Endothelial cell of umbilical vein (primary cell): Measurements from ENCODE around the gene ABHD10. TPM values are rescaled to one million over a fixed set of nuclear protein-coding genes. Genes with fewer than 3 reads are reported as not detected.

ENCODE experiments used
- BruUV-seq: library from RNA; stranded (reverse); fragments of 400-500 nt; replicated peaks from 2 replicates; lab custom pipeline; 2021; lab: Mats Ljungman, UMichigan
- CTCF ChIA-PET: fragments of 300-600, 350-600 bp; sonication (Branson Sonifier 250); formaldehyde crosslinking; loops from one replicate; lab custom pipeline; 2021; ENCODE audit warnings: antibody characterized with exemption, inconsistent platforms; lab: Charles Lee
- POLR2A ChIA-PET: fragments of 300-600, 350-600 bp; sonication (Branson Sonifier 250); formaldehyde crosslinking; loops from one replicate; lab custom pipeline; 2021; ENCODE audit warnings: antibody characterized with exemption, inconsistent platforms; lab: Charles Lee
- DNase-seq: peaks from one replicate; pipeline ENCODE4 v3.0.0-alpha.2; 2011; ENCODE audit warnings: low read depth, low spot score
- FAIRE-seq: peaks from 2 replicates; lab custom pipeline; 2011; peaks lifted over from hg19 to GRCh38; lab: Jason Lieb, UNC
- H2AFZ ChIP-seq: 2 replicates; pipeline ENCODE4 v1.6.0; 2012; ENCODE audit warnings: low read depth, low read length, control low read depth, inconsistent platforms
- H3K27ac ChIP-seq: 2 replicates; pipeline ENCODE4 v1.5.1; 2011; ENCODE audit warnings: low read depth, mild to moderate bottlenecking, control low read depth, low read length, moderate library complexity; ENCODE audit not compliant: insufficient read depth
- H3K27me3 ChIP-seq, 2 experiments: 2 replicates each; pipeline versions ENCODE4 v1.6.0 to v1.6.1; 2011; ENCODE audit warnings: low read length in 2 of 2, mixed read lengths in 1 of 2; ENCODE audit not compliant: control insufficient read depth in 2 of 2, insufficient read depth in 2 of 2
- H3K36me3 ChIP-seq, 2 experiments: 2 replicates in 1 of 2; 3 replicates in 1 of 2; pipeline ENCODE4 v1.5.1; 2011; ENCODE audit warnings: low read length in 2 of 2, mild to moderate bottlenecking in 1 of 2, moderate library complexity in 1 of 2; ENCODE audit not compliant: control insufficient read depth in 2 of 2, insufficient read depth in 2 of 2; ENCODE audit errors: extremely low read depth in 1 of 2
- H3K4me1 ChIP-seq: 3 replicates; pipeline ENCODE4 v1.5.1; 2011; ENCODE audit warnings: mild to moderate bottlenecking, low read length; ENCODE audit not compliant: control insufficient read depth, insufficient read depth; ENCODE audit errors: extremely low read depth
- H3K4me2 ChIP-seq: 2 replicates; pipeline ENCODE4 v1.6.1; 2011; ENCODE audit warnings: low read length, control low read depth, mixed read lengths; ENCODE audit not compliant: insufficient read depth
- H3K4me3 ChIP-seq, 3 experiments: fragments of 200-600 bp in 1 of 3; sonication (generic), shearing (Covaris generic) in 1 of 3; replicated peaks in 1 of 3; 2 replicates each; pipeline ENCODE4 v1.5.1; 2011 to 2016; ENCODE audit warnings: control low read depth in 3 of 3, low read length in 3 of 3, mild to moderate bottlenecking in 2 of 3, inconsistent platforms in 1 of 3, low read depth in 1 of 3, moderate library complexity in 1 of 3; ENCODE audit not compliant: insufficient read depth in 1 of 3
- H3K79me2 ChIP-seq: 2 replicates; pipeline ENCODE4 v1.6.0; 2012; ENCODE audit warnings: low read length, inconsistent platforms; ENCODE audit not compliant: control insufficient read depth, insufficient read depth
- H3K9ac ChIP-seq: replicated peaks from 2 replicates; pipeline ENCODE3; 2011; ENCODE audit warnings: low read length, control low read depth; ENCODE audit not compliant: insufficient read depth; ENCODE audit errors: extremely low read depth
- H3K9me1 ChIP-seq: replicated peaks from 3 replicates; pipeline ENCODE4 v1.6.0; 2011; ENCODE audit warnings: mild to moderate bottlenecking, low read length; ENCODE audit not compliant: control insufficient read depth, insufficient read depth; ENCODE audit errors: extremely low read depth
- H3K9me3 ChIP-seq: replicated peaks from 2 replicates; pipeline ENCODE4 v1.5.1; 2012; ENCODE audit warnings: low read length, inconsistent platforms; ENCODE audit not compliant: control insufficient read depth, insufficient read depth
- H4K20me1 ChIP-seq: replicated peaks from 2 replicates; pipeline ENCODE3; 2011; ENCODE audit warnings: mild to moderate bottlenecking, low read length; ENCODE audit not compliant: control insufficient read depth, insufficient read depth; ENCODE audit errors: extremely low read depth
- CTCF ChIP-seq, 2 donors: IDR thresholded peaks; 1 replicate in 1 of 2; 2 replicates in 1 of 2; pipeline ENCODE4 v1.5.1; 2011; ENCODE audit warnings: low read length in 2 of 2, mild to moderate bottlenecking in 2 of 2, moderate library complexity in 2 of 2, control low read depth in 1 of 2, inconsistent platforms in 1 of 2, low read depth in 1 of 2; ENCODE audit not compliant: insufficient read depth in 1 of 2; ENCODE audit errors: extremely low read depth in 1 of 2
- EZH2 ChIP-seq: IDR thresholded peaks from 2 replicates; pipeline ENCODE4 v1.6.1; 2012; ENCODE audit warnings: borderline replicate concordance, low read depth, mild to moderate bottlenecking, moderate library complexity, low read length, inconsistent platforms; ENCODE audit not compliant: severe bottlenecking
- FOS ChIP-seq: IDR thresholded peaks from 2 replicates; pipeline ENCODE4 v1.6.1; 2011; ENCODE audit warnings: mild to moderate bottlenecking, low read length, moderate library complexity, borderline replicate concordance; ENCODE audit not compliant: insufficient read depth
- GATA2 ChIP-seq: IDR thresholded peaks from 2 replicates; pipeline ENCODE4 v1.7.0; 2011; ENCODE audit warnings: low read depth, mild to moderate bottlenecking, moderate library complexity, mixed read lengths, low read length; ENCODE audit not compliant: insufficient read length, insufficient read depth
- JUN ChIP-seq: IDR thresholded peaks from 2 replicates; pipeline ENCODE4 v1.6.1; 2011; ENCODE audit warnings: borderline replicate concordance, low read depth; ENCODE audit not compliant: insufficient read length, insufficient read depth
- MYC ChIP-seq: IDR thresholded peaks from one replicate; pipeline ENCODE4 v1.6.1; 2011; ENCODE audit warnings: mild to moderate bottlenecking, low read depth, low read length
- POLR2A ChIP-seq: IDR thresholded peaks from 2 replicates; pipeline ENCODE4 v1.6.1; 2012; ENCODE audit warnings: low read depth, mild to moderate bottlenecking, control low read depth, low read length
- POLR2AphosphoS5 ChIP-seq: IDR thresholded peaks from 2 replicates; pipeline ENCODE4 v1.6.1; 2012; ENCODE audit warnings: low read depth, mild to moderate bottlenecking, control low read depth, low read length, moderate library complexity; ENCODE audit not compliant: insufficient read depth
- dilution Hi-C: fragments of 300-500 bp; cut with MboI; formaldehyde crosslinking; loops from one replicate; pipeline ENCODE4 v1.15.0; 2019; ENCODE audit warnings: low sequenced_read_pairs; ENCODE audit not compliant: extremely low pct_ligation_motif_present
- intact Hi-C: fragments of 100-400 bp; cut with micrococcal nuclease; formaldehyde crosslinking; loops from one replicate; pipeline ENCODE4 v1.10.0; 2022
- polyA plus RNA-seq, 4 experiments: library from polyadenylated mRNA; depleted of rRNA in 3 of 4; stranded (reverse) in 3 of 4; unstranded in 1 of 4; fragments of >200 nt; gene quantifications; 2 replicates each; pipeline versions ENCODE4 v1.2.1 to v1.2.3, GENCODE V29; 2011 to 2012; ENCODE audit warnings: missing spikeins in 1 of 4
- total RNA-seq: library from RNA; stranded (reverse); gene quantifications from 2 replicates; pipeline ENCODE4 v1.2.3, GENCODE V29; 2021
- TF ChIP-seq, protein P1 (sequence below): IDR thresholded peaks from 2 replicates; pipeline ENCODE4 v1.6.1; 2011; ENCODE audit not compliant: insufficient read depth, insufficient read length

ABHD10 gene
- total and polyA plus RNA-seq, 2 donors (not counting 3 experiments of a cell fraction or from before 2014, with no cell fraction given), result 10.0 to 37.0 TPM

- no peak for DNase-seq
- Histone ChIP-seq H3K4me2 (peak overlapping the region; percentile 32), H2AFZ (no peak overlapping the region), H3K4me1 (peaks cover 21% of the 10 kb centered on the region), H3K79me2 (peaks cover 41% of the 10 kb centered on the region), H3K4me3 (no peak overlapping the region), H3K9ac (no peak overlapping the region), H3K27me3 (no peaks in the 10 kb centered on the region), H3K36me3 (peaks cover 0 to 4% of the 10 kb centered on the region in 2 experiments), H3K9me1 (no peaks in the 10 kb centered on the region), H3K27ac (no peak overlapping the region), H4K20me1 (no peaks in the 10 kb centered on the region), H3K9me3 (no peaks in the 10 kb centered on the region)
- intact Hi-C loops, result no loop called here
- ChIA-PET CTCF (interaction anchor here (1.1 to 6.3 kb wide), 3 partner anchors 8 to 62 kb away, joined by 3 to 50 read pairs (median 8); no protein-coding TSS in a partner anchor), POLR2A (no interaction called here)
- no TSS peak for BruUV-seq
- no peak for FAIRE-seq
- dilution Hi-C loops, result no loop called here
- TF ChIP-seq CTCF (IDR thresholded peaks at IDR 0.05; ENCODE audit: extremely low read depth in 1 of 2, insufficient read depth in 1 of 2, low read depth in 1 of 2, low read length in 2 of 2) (no peak), MYC (no peak), FOS (no peak), JUN (no peak), EZH2 (no peak), GATA2 (no peak), POLR2A (no peak), POLR2AphosphoS5 (no peak)
- TF ChIP-seq, protein P1, sequence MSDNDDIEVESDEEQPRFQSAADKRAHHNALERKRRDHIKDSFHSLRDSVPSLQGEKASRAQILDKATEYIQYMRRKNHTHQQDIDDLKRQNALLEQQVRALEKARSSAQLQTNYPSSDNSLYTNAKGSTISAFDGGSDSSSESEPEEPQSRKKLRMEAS, result no peak
Measured at GRCh38 chr3:111981457-111981763, 2.6 kb downstream of the ABHD10 start.
